22Rv1 (cell line): ENCODE measurements around the gene ADGRL3.

ENCODE experiments used
- CTCF ChIP-seq: fragments of 450-650 bp; IDR thresholded peaks from 2 replicates; pipeline ENCODE4 v1.5.1; 2017; ENCODE audit warnings: mild to moderate bottlenecking
- ZFX ChIP-seq: fragments of 450-650 bp; IDR thresholded peaks from 2 replicates; pipeline ENCODE4 v1.6.1; 2017; ENCODE audit warnings: antibody characterized with exemption, borderline replicate concordance

DNA sequence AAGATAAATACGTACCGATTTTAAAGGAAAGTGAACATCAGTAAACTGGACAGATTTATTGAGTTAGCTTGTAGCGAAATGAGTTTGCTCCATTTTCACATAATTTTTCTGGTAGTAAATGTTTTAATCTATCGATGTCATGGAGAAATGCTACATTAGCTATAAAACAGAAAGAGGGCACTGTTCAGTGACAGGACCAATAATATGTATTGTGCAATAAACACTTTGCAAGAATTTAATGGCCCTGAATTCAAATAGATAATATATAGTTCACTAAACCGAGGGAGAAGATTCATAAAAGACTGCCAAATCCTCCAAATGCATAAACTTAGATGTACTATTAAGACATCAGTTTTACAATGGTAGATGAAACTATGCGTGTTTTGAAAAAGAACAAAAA lies 516.3 kb downstream of the ADGRL3 start:
- TF ChIP-seq CTCF (no peak), ZFX (no peak)
